HepG2 (cell line): ENCODE results near the gene PRMT7. TPM values are rescaled to one million over a fixed set of nuclear protein-coding genes. Genes with fewer than 3 reads are reported as not detected.

Experiments
- ARID4A ChIP-seq: sonication (generic); formaldehyde crosslinking; IDR thresholded peaks from 2 replicates; pipeline ENCODE4 v1.5.0; 2020; ENCODE audit warnings: mild to moderate bottlenecking, missing genetic modification reagents, borderline replicate concordance
- HCFC1 ChIP-seq: fragments of 150-350 bp; IDR thresholded peaks from 2 replicates; pipeline ENCODE4 v1.6.1; 2014; ENCODE audit warnings: low read depth, low read length
- MYNN ChIP-seq: sonication (generic); formaldehyde crosslinking; IDR thresholded peaks from 2 replicates; pipeline ENCODE4 v1.4.0; 2020; ENCODE audit warnings: mild to moderate bottlenecking, low read depth, missing genetic modification reagents
- NFATC3 ChIP-seq: sonication (generic); formaldehyde crosslinking; IDR thresholded peaks from 2 replicates; pipeline ENCODE4 v1.5.1; 2020; ENCODE audit warnings: mild to moderate bottlenecking, missing genetic modification reagents
- RCOR2 ChIP-seq: IDR thresholded peaks from 2 replicates; pipeline ENCODE4 v1.6.1; 2016; ENCODE audit warnings: missing biosample characterization, missing genetic modification reagents
- SOX13 ChIP-seq, 3 experiments: fragments of 450-650 bp in 1 of 3; sonication (generic) in 1 of 3; formaldehyde crosslinking in 1 of 3; IDR thresholded peaks in 2 of 3; conservative IDR thresholded peaks in 1 of 3; 2 replicates each; pipeline versions ENCODE4 v1.5.0 to v1.6.1; 2016 to 2020; ENCODE audit warnings: antibody characterized with exemption in 1 of 3, mild to moderate bottlenecking in 1 of 3, missing compliant biosample characterization in 1 of 3, missing genetic modification reagents in 1 of 3, moderate library complexity in 1 of 3
- TCF7L2 ChIP-seq: IDR thresholded peaks from 2 replicates; pipeline ENCODE4 v1.6.1; 2011; ENCODE audit warnings: mild to moderate bottlenecking, low read depth, low read length, moderate library complexity
- TEAD2 ChIP-seq: sonication (generic); formaldehyde crosslinking; IDR thresholded peaks from 2 replicates; pipeline ENCODE4 v1.9.0; 2021; ENCODE audit warnings: missing genetic modification reagents
- ZBTB7B ChIP-seq: sonication (generic); formaldehyde crosslinking; IDR thresholded peaks from 2 replicates; pipeline ENCODE4 v1.4.0; 2020; ENCODE audit warnings: missing genetic modification reagents
- ZNF136 ChIP-seq: sonication (generic); formaldehyde crosslinking; IDR thresholded peaks from 2 replicates; pipeline ENCODE4 v1.8.1; 2022; ENCODE audit warnings: low read depth, mild to moderate bottlenecking, moderate library complexity, missing genetic modification reagents
- ZNF205 ChIP-seq: IDR thresholded peaks from 2 replicates; pipeline ENCODE4 v1.6.1; 2018; ENCODE audit warnings: missing biosample characterization, missing genetic modification reagents
- polyA plus RNA-seq, 8 experiments: library from polyadenylated mRNA; depleted of rRNA in 3 of 8; stranded (reverse) in 7 of 8; unstranded in 1 of 8; fragments of >200 nt; fragmentation: Illumina TruSeq in 4 of 8; extraction: Trizol in 4 of 8; gene quantifications; 2 replicates each; pipeline versions ENCODE4 v1.2.1 to v1.2.3, GENCODE V29; 2011 to 2016; ENCODE audit warnings: low read depth in 4 of 8, missing spikeins in 1 of 8, mixed read lengths in 1 of 8; ENCODE audit not compliant: insufficient read depth in 1 of 8
- total RNA-seq, 5 experiments: library from RNA; depleted of rRNA; stranded (reverse); fragments of >200 nt; fragmentation: Illumina TruSeq; extraction: Trizol; gene quantifications; 2 replicates each; pipeline ENCODE4 v1.2.3, GENCODE V29; 2016; ENCODE audit warnings: low read depth in 1 of 5
- TF ChIP-seq, protein P1 (sequence below): sonication (generic); formaldehyde crosslinking; IDR thresholded peaks from 2 replicates; pipeline ENCODE4 v1.5.0; 2020; ENCODE audit warnings: mild to moderate bottlenecking, missing genetic modification reagents, moderate library complexity
- TF ChIP-seq, protein P2 (sequence below): sonication (generic); formaldehyde crosslinking; IDR thresholded peaks from 2 replicates; pipeline ENCODE4 v1.4.0; 2020; ENCODE audit warnings: missing genetic modification reagents
- TF ChIP-seq, protein P3 (sequence below): sonication (generic); formaldehyde crosslinking; IDR thresholded peaks from 2 replicates; pipeline ENCODE4 v1.8.1; 2023; ENCODE audit warnings: mild to moderate bottlenecking, inconsistent platforms, moderate library complexity, missing genetic modification reagents, borderline replicate concordance

PRMT7 gene
- total and polyA plus RNA-seq, 2 of the 13 experiments (the other 11 are each of a cell fraction or from before 2014, with no cell fraction given) = 47.5 to 55.0 TPM

DNA sequence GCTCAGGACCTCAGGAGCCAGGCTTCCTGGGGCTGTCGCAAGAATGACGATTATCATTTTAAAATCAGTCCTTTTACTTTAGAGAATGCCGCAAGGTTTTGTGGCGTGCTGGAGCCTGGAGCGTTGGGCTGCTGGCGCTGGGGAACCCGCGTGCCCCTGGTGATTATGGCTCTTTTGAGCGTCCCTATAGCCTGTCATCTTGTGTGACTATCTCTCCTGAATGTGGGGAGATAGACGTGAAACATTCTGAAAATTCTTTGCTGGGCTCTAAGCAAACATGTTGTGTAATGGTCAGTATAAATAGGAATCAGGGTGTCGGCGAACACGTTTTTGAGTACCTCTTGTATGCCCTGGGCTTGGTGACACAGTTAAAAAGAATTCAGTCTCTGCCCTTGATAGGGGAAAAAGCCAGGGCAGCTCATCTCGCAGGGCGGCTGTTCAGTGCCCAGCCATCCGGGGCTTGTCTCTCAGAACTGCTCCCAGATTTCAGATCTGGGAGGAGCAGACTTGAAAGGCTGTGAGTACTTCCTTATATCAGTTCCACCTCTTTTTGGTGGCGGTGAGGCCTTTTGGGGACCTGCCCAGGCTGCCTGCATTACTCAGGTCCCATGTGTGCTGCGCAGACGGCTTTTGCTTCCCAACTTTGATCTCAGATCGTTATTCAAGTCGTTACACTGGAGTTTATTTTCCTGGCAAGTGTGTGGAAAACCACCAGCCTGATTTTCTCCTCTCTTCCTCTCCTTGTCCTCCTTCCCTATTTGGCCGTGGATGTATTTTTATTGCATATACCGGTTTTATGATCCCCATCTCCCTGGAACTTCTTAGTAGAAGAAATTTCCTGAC, 45.5 kb upstream of the PRMT7 start (continued):
- TF ChIP-seq MYNN (CRISPR knock-in tag) = no peak
- TF ChIP-seq, protein P1, sequence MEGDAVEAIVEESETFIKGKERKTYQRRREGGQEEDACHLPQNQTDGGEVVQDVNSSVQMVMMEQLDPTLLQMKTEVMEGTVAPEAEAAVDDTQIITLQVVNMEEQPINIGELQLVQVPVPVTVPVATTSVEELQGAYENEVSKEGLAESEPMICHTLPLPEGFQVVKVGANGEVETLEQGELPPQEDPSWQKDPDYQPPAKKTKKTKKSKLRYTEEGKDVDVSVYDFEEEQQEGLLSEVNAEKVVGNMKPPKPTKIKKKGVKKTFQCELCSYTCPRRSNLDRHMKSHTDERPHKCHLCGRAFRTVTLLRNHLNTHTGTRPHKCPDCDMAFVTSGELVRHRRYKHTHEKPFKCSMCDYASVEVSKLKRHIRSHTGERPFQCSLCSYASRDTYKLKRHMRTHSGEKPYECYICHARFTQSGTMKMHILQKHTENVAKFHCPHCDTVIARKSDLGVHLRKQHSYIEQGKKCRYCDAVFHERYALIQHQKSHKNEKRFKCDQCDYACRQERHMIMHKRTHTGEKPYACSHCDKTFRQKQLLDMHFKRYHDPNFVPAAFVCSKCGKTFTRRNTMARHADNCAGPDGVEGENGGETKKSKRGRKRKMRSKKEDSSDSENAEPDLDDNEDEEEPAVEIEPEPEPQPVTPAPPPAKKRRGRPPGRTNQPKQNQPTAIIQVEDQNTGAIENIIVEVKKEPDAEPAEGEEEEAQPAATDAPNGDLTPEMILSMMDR (CRISPR knock-in tag) = no peak
- peak; percentile 80; the same call in 1 of the 2 replicates for TF ChIP-seq ARID4A (CRISPR knock-in tag)
- peak; percentile 74 for TF ChIP-seq SOX13 (IDR thresholded peaks at IDR 0.05)
- TF ChIP-seq SOX13 (CRISPR knock-in tag; conservative IDR thresholded peaks at IDR 0.05 in 1 of 2, IDR thresholded peaks at IDR 0.05 in 1 of 2) = peak in 1 of 2 experiments; percentile 93; a peak in 2 of 4 replicates
- TF ChIP-seq, protein P2, sequence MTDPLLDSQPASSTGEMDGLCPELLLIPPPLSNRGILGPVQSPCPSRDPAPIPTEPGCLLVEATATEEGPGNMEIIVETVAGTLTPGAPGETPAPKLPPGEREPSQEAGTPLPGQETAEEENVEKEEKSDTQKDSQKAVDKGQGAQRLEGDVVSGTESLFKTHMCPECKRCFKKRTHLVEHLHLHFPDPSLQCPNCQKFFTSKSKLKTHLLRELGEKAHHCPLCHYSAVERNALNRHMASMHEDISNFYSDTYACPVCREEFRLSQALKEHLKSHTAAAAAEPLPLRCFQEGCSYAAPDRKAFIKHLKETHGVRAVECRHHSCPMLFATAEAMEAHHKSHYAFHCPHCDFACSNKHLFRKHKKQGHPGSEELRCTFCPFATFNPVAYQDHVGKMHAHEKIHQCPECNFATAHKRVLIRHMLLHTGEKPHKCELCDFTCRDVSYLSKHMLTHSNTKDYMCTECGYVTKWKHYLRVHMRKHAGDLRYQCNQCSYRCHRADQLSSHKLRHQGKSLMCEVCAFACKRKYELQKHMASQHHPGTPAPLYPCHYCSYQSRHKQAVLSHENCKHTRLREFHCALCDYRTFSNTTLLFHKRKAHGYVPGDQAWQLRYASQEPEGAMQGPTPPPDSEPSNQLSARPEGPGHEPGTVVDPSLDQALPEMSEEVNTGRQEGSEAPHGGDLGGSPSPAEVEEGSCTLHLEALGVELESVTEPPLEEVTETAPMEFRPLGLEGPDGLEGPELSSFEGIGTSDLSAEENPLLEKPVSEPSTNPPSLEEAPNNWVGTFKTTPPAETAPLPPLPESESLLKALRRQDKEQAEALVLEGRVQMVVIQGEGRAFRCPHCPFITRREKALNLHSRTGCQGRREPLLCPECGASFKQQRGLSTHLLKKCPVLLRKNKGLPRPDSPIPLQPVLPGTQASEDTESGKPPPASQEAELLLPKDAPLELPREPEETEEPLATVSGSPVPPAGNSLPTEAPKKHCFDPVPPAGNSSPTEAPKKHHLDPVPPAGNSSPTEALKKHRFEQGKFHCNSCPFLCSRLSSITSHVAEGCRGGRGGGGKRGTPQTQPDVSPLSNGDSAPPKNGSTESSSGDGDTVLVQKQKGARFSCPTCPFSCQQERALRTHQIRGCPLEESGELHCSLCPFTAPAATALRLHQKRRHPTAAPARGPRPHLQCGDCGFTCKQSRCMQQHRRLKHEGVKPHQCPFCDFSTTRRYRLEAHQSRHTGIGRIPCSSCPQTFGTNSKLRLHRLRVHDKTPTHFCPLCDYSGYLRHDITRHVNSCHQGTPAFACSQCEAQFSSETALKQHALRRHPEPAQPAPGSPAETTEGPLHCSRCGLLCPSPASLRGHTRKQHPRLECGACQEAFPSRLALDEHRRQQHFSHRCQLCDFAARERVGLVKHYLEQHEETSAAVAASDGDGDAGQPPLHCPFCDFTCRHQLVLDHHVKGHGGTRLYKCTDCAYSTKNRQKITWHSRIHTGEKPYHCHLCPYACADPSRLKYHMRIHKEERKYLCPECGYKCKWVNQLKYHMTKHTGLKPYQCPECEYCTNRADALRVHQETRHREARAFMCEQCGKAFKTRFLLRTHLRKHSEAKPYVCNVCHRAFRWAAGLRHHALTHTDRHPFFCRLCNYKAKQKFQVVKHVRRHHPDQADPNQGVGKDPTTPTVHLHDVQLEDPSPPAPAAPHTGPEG (CRISPR knock-in tag) = peak; percentile 10; the same call in 1 of the 2 replicates
- peak; percentile 62; the same call in 1 of the 2 replicates for TF ChIP-seq TCF7L2
- no peak for TF ChIP-seq NFATC3 (CRISPR knock-in tag)
- TF ChIP-seq, protein P3, sequence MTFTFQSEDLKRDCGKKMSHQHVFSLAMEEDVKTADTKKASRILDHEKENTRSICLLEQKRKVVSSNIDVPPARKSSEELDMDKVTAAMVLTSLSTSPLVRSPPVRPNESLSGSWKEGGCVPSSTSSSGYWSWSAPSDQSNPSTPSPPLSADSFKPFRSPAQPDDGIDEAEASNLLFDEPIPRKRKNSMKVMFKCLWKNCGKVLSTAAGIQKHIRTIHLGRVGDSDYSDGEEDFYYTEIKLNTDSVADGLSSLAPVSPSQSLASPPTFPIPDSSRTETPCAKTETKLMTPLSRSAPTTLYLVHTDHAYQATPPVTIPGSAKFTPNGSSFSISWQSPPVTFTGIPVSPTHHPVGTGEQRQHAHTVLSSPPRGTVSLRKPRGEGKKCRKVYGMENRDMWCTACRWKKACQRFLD (CRISPR knock-in tag) = 0 out of 2 replicates have a peak, but pooled peaks have one; percentile 1
- TF ChIP-seq ZBTB7B (CRISPR knock-in tag) = peak; percentile 73
- no peak for TF ChIP-seq ZNF136 (CRISPR knock-in tag)
- TF ChIP-seq ZNF205 (CRISPR knock-in tag) = peak; percentile 90
- no peak for TF ChIP-seq TEAD2 (CRISPR knock-in tag)
- TF ChIP-seq RCOR2 (CRISPR knock-in tag) = peak; percentile 93
- no peak for TF ChIP-seq HCFC1
